GM12878 (cell line): Measurements from ENCODE around the gene ANKIB1. TPM values are rescaled to one million over a fixed set of nuclear protein-coding genes. Genes with fewer than 3 reads are reported as not detected.

Experiments used
- ATAC-seq: fragments of 200-7000 bp; cut with Tn5 transposase; 3 replicates; pipeline ENCODE4 v1.9.1; 2020; ENCODE audit warnings: mild to moderate bottlenecking, moderate library complexity
- BruUV-seq: library from RNA; stranded (reverse); fragments of 400-500 nt; replicated peaks from 2 replicates; lab custom pipeline; 2021; lab: Mats Ljungman, UMichigan
- CTCF ChIA-PET: fragments of 300-600 bp; sonication (Branson Sonifier 250); formaldehyde crosslinking; extraction: SDS; loops from one replicate; lab custom pipeline; 2021; ENCODE audit warnings: inconsistent platforms; lab: Yijun Ruan, JAX
- POLR2A ChIA-PET: fragments of 350-600 bp; formaldehyde crosslinking; extraction: SDS; loops from one replicate; lab custom pipeline; 2021; ENCODE audit warnings: inconsistent platforms; lab: Charles Lee
- RAD21 ChIA-PET: fragments of 300-600 bp; sonication (Branson Sonifier 250); formaldehyde crosslinking; loops from one replicate; lab custom pipeline; 2023; ENCODE audit warnings: antibody characterized with exemption; ENCODE audit not compliant: unreplicated experiment; lab: Charles Lee
- SMC1A ChIA-PET: fragments of 300-600 bp; sonication (Branson Sonifier 250); formaldehyde crosslinking; loops from one replicate; lab custom pipeline; 2023; ENCODE audit not compliant: unreplicated experiment, uncharacterized antibody; lab: Charles Lee
- DNase-seq: peaks from one replicate; pipeline ENCODE4 v3.0.0-alpha.2; 2011; ENCODE audit warnings: low read depth, low spot score
- FAIRE-seq: peaks from 3 replicates; lab custom pipeline; 2011; peaks lifted over from hg19 to GRCh38; lab: Jason Lieb, UNC
- H2AFZ ChIP-seq: 2 replicates; pipeline ENCODE4 v1.6.0; 2011; ENCODE audit warnings: low read depth, low read length, control low read depth; ENCODE audit not compliant: control insufficient read depth
- H3K27ac ChIP-seq: 2 replicates; pipeline ENCODE4 v1.5.1; 2011; ENCODE audit warnings: control low read depth; ENCODE audit not compliant: control insufficient read depth, insufficient read depth
- H3K27me3 ChIP-seq, 2 experiments: replicated peaks in 1 of 2; 2 replicates each; pipeline versions ENCODE4 v1.6.0 to v1.6.1; 2011; ENCODE audit warnings: low read length in 1 of 2; ENCODE audit not compliant: control insufficient read depth in 2 of 2, insufficient read depth in 2 of 2
- H3K36me3 ChIP-seq, 2 experiments: 2 replicates each; pipeline ENCODE4 v1.5.1; 2011; ENCODE audit warnings: low read length in 1 of 2; ENCODE audit not compliant: control insufficient read depth in 2 of 2, insufficient read depth in 2 of 2
- H3K4me1 ChIP-seq: 2 replicates; pipeline ENCODE4 v1.6.1; 2011; ENCODE audit warnings: mild to moderate bottlenecking, low read length, moderate library complexity, mixed read lengths; ENCODE audit not compliant: control insufficient read depth, insufficient read depth
- H3K4me2 ChIP-seq: 2 replicates; pipeline ENCODE4 v1.6.0; 2011; ENCODE audit warnings: control low read depth; ENCODE audit not compliant: control insufficient read depth, insufficient read depth
- H3K4me3 ChIP-seq: fragments of 200-600 bp; sonication (generic); 2 replicates; pipeline ENCODE4 v1.5.1; 2016
- H3K79me2 ChIP-seq: 2 replicates; pipeline ENCODE4 v1.6.0; 2011; ENCODE audit warnings: low read length; ENCODE audit not compliant: control insufficient read depth, insufficient read depth
- H3K9ac ChIP-seq: 2 replicates; pipeline ENCODE4 v1.8.0; 2011; ENCODE audit warnings: low read length, control low read depth, mixed read lengths; ENCODE audit not compliant: control insufficient read depth, insufficient read depth
- H3K9me3 ChIP-seq: replicated peaks from 3 replicates; pipeline ENCODE4 v1.5.1; 2011; ENCODE audit warnings: mild to moderate bottlenecking, low read length; ENCODE audit not compliant: control insufficient read depth, insufficient read depth
- H4K20me1 ChIP-seq: 2 replicates; pipeline ENCODE4 v1.6.0; 2011; ENCODE audit not compliant: control insufficient read depth, insufficient read depth
- ATF7 ChIP-seq: fragments of 450-650 bp; IDR thresholded peaks from 2 replicates; pipeline ENCODE4 v1.6.1; 2016; ENCODE audit warnings: low read depth, mild to moderate bottlenecking
- BCL11A ChIP-seq: IDR thresholded peaks from 2 replicates; pipeline ENCODE4 v1.6.1; 2011; ENCODE audit warnings: low read depth, low read length
- CHD2 ChIP-seq: IDR thresholded peaks from 2 replicates; pipeline ENCODE4 v1.6.1; 2011; ENCODE audit warnings: low read depth, low read length, improper control_type of control experiment, borderline replicate concordance
- DPF2 ChIP-seq: fragments of 450-650 bp; IDR thresholded peaks from 2 replicates; pipeline ENCODE4 v1.6.1; 2017; ENCODE audit warnings: mild to moderate bottlenecking
- ETV6 ChIP-seq, 2 experiments: fragments of 450-650 bp in 1 of 2; IDR thresholded peaks in 1 of 2; conservative IDR thresholded peaks in 1 of 2; 2 replicates each; pipeline ENCODE4 v1.6.1; 2014; ENCODE audit warnings: antibody characterized with exemption in 1 of 2, borderline replicate concordance in 1 of 2, low read depth in 1 of 2, mild to moderate bottlenecking in 1 of 2, moderate library complexity in 1 of 2
- FOXM1 ChIP-seq: IDR thresholded peaks from 2 replicates; pipeline ENCODE4 v1.6.1; 2012; ENCODE audit warnings: low read depth, mild to moderate bottlenecking, inconsistent platforms, low read length, moderate library complexity
- HDGF ChIP-seq: fragments of 450-650 bp; IDR thresholded peaks from 2 replicates; pipeline ENCODE4 v1.6.1; 2016; ENCODE audit warnings: antibody characterized with exemption
- IKZF2 ChIP-seq, 2 experiments: fragments of 450-650 bp; IDR thresholded peaks; 2 replicates each; pipeline ENCODE4 v1.6.1; 2017; ENCODE audit warnings: mild to moderate bottlenecking in 2 of 2, moderate library complexity in 2 of 2
- JUNB ChIP-seq: IDR thresholded peaks from 2 replicates; pipeline ENCODE4 v1.6.1; 2016; ENCODE audit warnings: antibody characterized with exemption, mild to moderate bottlenecking
- NFIC ChIP-seq: IDR thresholded peaks from 2 replicates; pipeline ENCODE4 v1.6.1; 2012; ENCODE audit warnings: low read depth, mild to moderate bottlenecking, inconsistent platforms, low read length, moderate library complexity
- PAX5 ChIP-seq: IDR thresholded peaks from 2 replicates; pipeline ENCODE4 v1.6.1; 2011; ENCODE audit warnings: low read depth, low read length, borderline replicate concordance
- PKNOX1 ChIP-seq: fragments of 450-650 bp; IDR thresholded peaks from 2 replicates; pipeline ENCODE4 v1.6.1; 2016; ENCODE audit warnings: mild to moderate bottlenecking
- RUNX3 ChIP-seq: IDR thresholded peaks from 2 replicates; pipeline ENCODE4 v1.6.1; 2012; ENCODE audit warnings: low read length, inconsistent platforms
- YBX1 ChIP-seq: fragments of 450-650 bp; IDR thresholded peaks from 2 replicates; pipeline ENCODE4 v1.6.1; 2016; ENCODE audit warnings: antibody characterized with exemption
- WGBS: methylation state at CpG from one replicate; pipeline ENCODE4 v1.1.6; 2016; ENCODE audit warnings: low lambda C conversion rate; ENCODE audit not compliant: insufficient replicate concordance, insufficient coverage; ENCODE audit errors: missing lambda C conversion rate; 5-methylcytosine and 5-hydroxymethylcytosine counted together
- in situ Hi-C: fragments of 300-500 bp; cut with MboI; formaldehyde crosslinking; loops from 9 replicates; pipeline ENCODE4 v1.14.3; 2018; ENCODE audit warnings: mixed read lengths
- intact Hi-C: fragments of 100-400 bp; cut with micrococcal nuclease; formaldehyde crosslinking; loops from one replicate; pipeline ENCODE4 v1.14.2; 2022; ENCODE audit not compliant: unreplicated experiment
- polyA plus RNA-seq, 11 experiments: library from polyadenylated mRNA; depleted of rRNA in 4 of 11; unstranded in 6 of 11; stranded (reverse) in 5 of 11; fragments of >200 nt; fragmentation: Nextera tagmentation in 4 of 11; fragmentation: Illumina TruSeq in 1 of 11; extraction: Ambion mirVana in 4 of 11; extraction: Trizol in 1 of 11; gene quantifications; 1 replicate in 1 of 11; 2 replicates in 10 of 11; pipeline versions ENCODE4 v1.2.1 to v1.2.3, GENCODE V29; 2011 to 2016; ENCODE audit warnings: inconsistent platforms in 2 of 11, missing spikeins in 2 of 11, low read depth in 1 of 11
- total RNA-seq, 4 experiments: library from RNA; depleted of rRNA in 3 of 4; stranded (reverse); fragments of >200 nt in 3 of 4; fragmentation: Illumina TruSeq in 1 of 4; extraction: Trizol in 1 of 4; gene quantifications; 2 replicates each; pipeline versions ENCODE4 v1.2.1 to v1.2.3, GENCODE V29; 2013 to 2021
- TF ChIP-seq, protein P1 (sequence below): fragments of 450-650 bp; IDR thresholded peaks from 2 replicates; pipeline ENCODE4 v1.6.1; 2014; ENCODE audit warnings: mild to moderate bottlenecking
- TF ChIP-seq, protein P2 (sequence below): fragments of 450-650 bp; IDR thresholded peaks from 2 replicates; pipeline ENCODE4 v1.6.1; 2018; ENCODE audit warnings: borderline replicate concordance, mild to moderate bottlenecking; ENCODE audit not compliant: partially characterized antibody
- TF ChIP-seq, protein P3 (sequence below): fragments of 450-650 bp; IDR thresholded peaks from 2 replicates; pipeline ENCODE4 v1.6.1; 2017; ENCODE audit warnings: mild to moderate bottlenecking, low read depth, inconsistent platforms; ENCODE audit not compliant: poor library complexity, severe bottlenecking

The ANKIB1 gene
- total and polyA plus RNA-seq, 10 of the 15 experiments (the other 5 are each of a cell fraction or from before 2014, with no cell fraction given): 9.0 to 54.0 (median 21.9) TPM

- SMC1A ChIA-PET: interaction anchor here (0.8 to 1.4 kb wide), 6 partner anchors 13 to 202 kb away, joined by 3 to 8 read pairs (median 3); partner anchors contain the start of gene GATAD1
- Histone ChIP-seq H3K4me1 (no peaks in the 10 kb centered on the region), H2AFZ (peak overlapping the region; percentile 95), H4K20me1 (no peaks in the 10 kb centered on the region), H3K36me3 (peaks cover 0 to 13% of the 10 kb centered on the region in 2 experiments; a peak in 1 of 4 replicates), H3K9ac (peak overlapping the region; percentile 83), H3K4me3 (peak overlapping the region; percentile 93), H3K27me3 (no peaks in the 10 kb centered on the region), H3K79me2 (peaks cover 65% of the 10 kb centered on the region), H3K4me2 (peak overlapping the region; percentile 86), H3K27ac (peak overlapping the region; percentile 90), H3K9me3 (no peaks in the 10 kb centered on the region)
- FAIRE-seq (no peak), DNase-seq (no peak), ATAC-seq (peak; percentile 7)
- BruUV-seq: no TSS peak
- intact Hi-C loops: loop anchor here (5.0 kb wide), 3 partner anchors 42 to 202 kb away; partner anchors contain the start of genes CYP51A1 and GATAD1
- RAD21 ChIA-PET: interaction anchor here (1.5 to 3.9 kb wide), 2 partner anchors 112 to 203 kb away, joined by 4 to 21 read pairs; partner anchors contain the start of gene GATAD1
- in situ Hi-C loops: no loop called here
- CTCF ChIA-PET: interaction anchor here (0.7 to 3.4 kb wide), 5 partner anchors 15 to 203 kb away, joined by 3 to 17 read pairs (median 3); partner anchors contain the start of gene GATAD1
- WGBS: 0% methylated on average over 11 of the region's 11 CpGs
- POLR2A ChIA-PET: interaction anchor here (1.1 to 2.0 kb wide), 5 partner anchors 51 to 283 kb away, joined by 4 to 9 read pairs (median 5); partner anchors contain the start of genes CYP51A1, GATAD1, PEX1 and RBM48
- TF ChIP-seq FOXM1 (no peak), ATF7 (peak; percentile 42; the same call in 1 of the 2 replicates), YBX1 (no peak), RUNX3 (no peak), DPF2 (no peak), CHD2 (no peak), JUNB (no peak), PKNOX1 (peak; percentile 16; the same call in 1 of the 2 replicates), ETV6 (conservative IDR thresholded peaks at IDR 0.05 in 1 of 2, IDR thresholded peaks at IDR 0.05 in 1 of 2; ENCODE audit: borderline replicate concordance in 1 of 2, low read depth in 1 of 2) (no peak), HDGF (no peak), NFIC (no peak), IKZF2 (IDR thresholded peaks at IDR 0.05) (peak in 1 of 2 experiments; percentile 21; a peak in 1 of 4 replicates), BCL11A (no peak), PAX5 (no peak)
- TF ChIP-seq, protein P1, sequence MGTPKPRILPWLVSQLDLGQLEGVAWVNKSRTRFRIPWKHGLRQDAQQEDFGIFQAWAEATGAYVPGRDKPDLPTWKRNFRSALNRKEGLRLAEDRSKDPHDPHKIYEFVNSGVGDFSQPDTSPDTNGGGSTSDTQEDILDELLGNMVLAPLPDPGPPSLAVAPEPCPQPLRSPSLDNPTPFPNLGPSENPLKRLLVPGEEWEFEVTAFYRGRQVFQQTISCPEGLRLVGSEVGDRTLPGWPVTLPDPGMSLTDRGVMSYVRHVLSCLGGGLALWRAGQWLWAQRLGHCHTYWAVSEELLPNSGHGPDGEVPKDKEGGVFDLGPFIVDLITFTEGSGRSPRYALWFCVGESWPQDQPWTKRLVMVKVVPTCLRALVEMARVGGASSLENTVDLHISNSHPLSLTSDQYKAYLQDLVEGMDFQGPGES: no peak
- TF ChIP-seq, protein P2, sequence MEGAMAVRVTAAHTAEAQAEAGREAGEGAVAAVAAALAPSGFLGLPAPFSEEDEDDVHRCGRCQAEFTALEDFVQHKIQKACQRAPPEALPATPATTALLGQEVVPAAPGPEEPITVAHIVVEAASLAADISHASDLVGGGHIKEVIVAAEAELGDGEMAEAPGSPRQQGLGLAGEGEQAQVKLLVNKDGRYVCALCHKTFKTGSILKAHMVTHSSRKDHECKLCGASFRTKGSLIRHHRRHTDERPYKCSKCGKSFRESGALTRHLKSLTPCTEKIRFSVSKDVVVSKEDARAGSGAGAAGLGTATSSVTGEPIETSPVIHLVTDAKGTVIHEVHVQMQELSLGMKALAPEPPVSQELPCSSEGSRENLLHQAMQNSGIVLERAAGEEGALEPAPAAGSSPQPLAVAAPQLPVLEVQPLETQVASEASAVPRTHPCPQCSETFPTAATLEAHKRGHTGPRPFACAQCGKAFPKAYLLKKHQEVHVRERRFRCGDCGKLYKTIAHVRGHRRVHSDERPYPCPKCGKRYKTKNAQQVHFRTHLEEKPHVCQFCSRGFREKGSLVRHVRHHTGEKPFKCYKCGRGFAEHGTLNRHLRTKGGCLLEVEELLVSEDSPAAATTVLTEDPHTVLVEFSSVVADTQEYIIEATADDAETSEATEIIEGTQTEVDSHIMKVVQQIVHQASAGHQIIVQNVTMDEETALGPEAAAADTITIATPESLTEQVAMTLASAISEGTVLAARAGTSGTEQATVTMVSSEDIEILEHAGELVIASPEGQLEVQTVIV: no peak
- TF ChIP-seq, protein P3, sequence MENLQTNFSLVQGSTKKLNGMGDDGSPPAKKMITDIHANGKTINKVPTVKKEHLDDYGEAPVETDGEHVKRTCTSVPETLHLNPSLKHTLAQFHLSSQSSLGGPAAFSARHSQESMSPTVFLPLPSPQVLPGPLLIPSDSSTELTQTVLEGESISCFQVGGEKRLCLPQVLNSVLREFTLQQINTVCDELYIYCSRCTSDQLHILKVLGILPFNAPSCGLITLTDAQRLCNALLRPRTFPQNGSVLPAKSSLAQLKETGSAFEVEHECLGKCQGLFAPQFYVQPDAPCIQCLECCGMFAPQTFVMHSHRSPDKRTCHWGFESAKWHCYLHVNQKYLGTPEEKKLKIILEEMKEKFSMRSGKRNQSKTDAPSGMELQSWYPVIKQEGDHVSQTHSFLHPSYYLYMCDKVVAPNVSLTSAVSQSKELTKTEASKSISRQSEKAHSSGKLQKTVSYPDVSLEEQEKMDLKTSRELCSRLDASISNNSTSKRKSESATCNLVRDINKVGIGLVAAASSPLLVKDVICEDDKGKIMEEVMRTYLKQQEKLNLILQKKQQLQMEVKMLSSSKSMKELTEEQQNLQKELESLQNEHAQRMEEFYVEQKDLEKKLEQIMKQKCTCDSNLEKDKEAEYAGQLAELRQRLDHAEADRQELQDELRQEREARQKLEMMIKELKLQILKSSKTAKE: no peak
Observed at GRCh38 chr7:92244808-92245486, 827 bp upstream of the ANKIB1 start.
